ENCODE data around the gene PTGDR.

The PTGDR gene

DNA sequence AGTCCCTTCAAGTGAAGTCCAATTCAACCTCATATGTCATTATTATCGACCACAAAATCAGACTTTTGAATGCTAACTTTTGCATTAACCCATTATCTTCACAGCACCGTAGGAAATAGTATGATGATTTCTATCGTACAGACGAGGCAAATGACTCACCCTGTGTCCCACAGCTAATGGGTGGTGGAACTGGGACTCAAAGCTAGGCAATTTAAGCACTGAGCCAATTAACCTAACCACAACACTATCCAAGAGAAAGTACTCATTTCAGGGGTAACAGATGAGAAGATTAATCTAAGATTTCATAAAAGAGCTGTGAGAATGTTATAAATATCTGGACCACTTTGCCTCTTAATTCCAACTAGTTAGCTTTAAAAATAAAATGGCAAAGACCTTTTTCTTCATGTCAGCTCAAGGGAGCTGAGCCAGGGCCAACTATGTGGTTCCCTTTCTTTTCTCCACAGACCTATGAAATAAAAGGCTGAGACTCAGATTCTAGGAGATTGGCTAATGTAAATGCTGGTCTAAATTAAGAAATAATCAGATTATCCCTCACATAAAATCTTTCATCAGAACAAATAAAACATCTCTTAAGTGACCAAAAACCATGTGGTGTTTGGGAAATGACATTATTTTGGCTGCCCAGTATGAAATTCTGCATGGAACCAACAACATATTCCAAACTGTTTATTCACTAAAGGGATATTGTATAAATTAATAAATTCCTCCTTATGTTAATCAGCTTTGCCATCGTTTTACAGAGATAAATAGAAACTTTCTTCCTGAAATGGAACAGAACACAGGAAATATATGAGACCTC lies 51.5 kb downstream of the PTGDR start:
- TF ChIP-seq POLR2AphosphoS5 (IDR thresholded peaks at IDR 0.05; ENCODE audit: low read depth, low read length) (no peak), FOXP2 (optimal IDR thresholded peaks at IDR 0.05; ENCODE audit: borderline replicate concordance, extremely low read depth, extremely low read length, insufficient read depth) (no peak), REST (IDR thresholded peaks at IDR 0.05; ENCODE audit: insufficient read depth in 1 of 2, low read depth in 2 of 2, low read length in 2 of 2) (no peak), SIN3A (IDR thresholded peaks at IDR 0.05; ENCODE audit: borderline replicate concordance, insufficient read depth, low read length) (no peak), TAF1 (IDR thresholded peaks at IDR 0.05; ENCODE audit: borderline replicate concordance, insufficient read depth, low read length) (no peak)

GRCh38 chr14:52319919-52320318 lies 52.4 kb downstream of the PTGDR start:
- no peak for TF ChIP-seq SIN3A (IDR thresholded peaks at IDR 0.05; ENCODE audit: borderline replicate concordance, insufficient read depth, low read length)
- no peak for TF ChIP-seq REST (IDR thresholded peaks at IDR 0.05; ENCODE audit: insufficient read depth in 1 of 2, low read depth in 2 of 2, low read length in 2 of 2)
- TF ChIP-seq FOXP2 (optimal IDR thresholded peaks at IDR 0.05; ENCODE audit: borderline replicate concordance, extremely low read depth, extremely low read length, insufficient read depth): no peak
- TF ChIP-seq POLR2AphosphoS5 (IDR thresholded peaks at IDR 0.05; ENCODE audit: low read depth, low read length): no peak
- TF ChIP-seq TAF1 (IDR thresholded peaks at IDR 0.05; ENCODE audit: borderline replicate concordance, insufficient read depth, low read length): no peak

- TF ChIP-seq TAF1 (IDR thresholded peaks at IDR 0.05; ENCODE audit: borderline replicate concordance, insufficient read depth, low read length): no peak
- TF ChIP-seq SIN3A (IDR thresholded peaks at IDR 0.05; ENCODE audit: borderline replicate concordance, insufficient read depth, low read length): no peak
- no peak for TF ChIP-seq POLR2AphosphoS5 (IDR thresholded peaks at IDR 0.05; ENCODE audit: low read depth, low read length)
Observed at GRCh38 chr14:52325126-52325525, 57.6 kb downstream of the PTGDR start.

DNA sequence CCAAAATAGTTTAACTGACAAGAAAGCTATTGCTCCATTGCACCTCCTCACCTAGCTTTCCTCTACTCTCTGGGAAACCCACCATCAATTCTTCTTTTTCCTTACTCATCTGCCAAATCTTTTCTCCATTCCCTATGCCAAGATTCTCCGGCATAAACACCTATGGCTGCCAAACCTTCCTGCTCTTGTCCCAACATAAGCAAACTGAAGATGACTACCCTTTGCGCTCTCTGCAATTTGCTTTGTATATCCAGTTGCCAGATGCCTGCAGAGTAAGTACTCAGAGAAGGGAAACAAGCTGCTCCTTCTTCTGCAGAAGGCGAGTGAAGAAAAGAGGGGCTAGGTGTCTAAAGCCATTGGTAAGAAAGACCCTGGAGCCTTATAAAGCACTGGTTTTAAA lies 58.1 kb downstream of the PTGDR start:
- no peak for TF ChIP-seq TAF1 (IDR thresholded peaks at IDR 0.05; ENCODE audit: borderline replicate concordance, insufficient read depth, low read length)
- TF ChIP-seq POLR2AphosphoS5 (IDR thresholded peaks at IDR 0.05; ENCODE audit: low read depth, low read length): no peak
- no peak for TF ChIP-seq REST (IDR thresholded peaks at IDR 0.05; ENCODE audit: insufficient read depth in 1 of 2, low read depth in 2 of 2, low read length in 2 of 2)
- no peak for TF ChIP-seq FOXP2 (optimal IDR thresholded peaks at IDR 0.05; ENCODE audit: borderline replicate concordance, extremely low read depth, extremely low read length, insufficient read depth)
- no peak for TF ChIP-seq SIN3A (IDR thresholded peaks at IDR 0.05; ENCODE audit: borderline replicate concordance, insufficient read depth, low read length)
